Embryonic facial prominence (tissue), 1 donor: Measurements from ENCODE around the gene MBNL2.

Experiments
- DNase-seq: peaks from one replicate; pipeline ENCODE4 v3.0.0-alpha.2; 2016; ENCODE audit errors: extremely low spot score

MBNL2 gene

DNA sequence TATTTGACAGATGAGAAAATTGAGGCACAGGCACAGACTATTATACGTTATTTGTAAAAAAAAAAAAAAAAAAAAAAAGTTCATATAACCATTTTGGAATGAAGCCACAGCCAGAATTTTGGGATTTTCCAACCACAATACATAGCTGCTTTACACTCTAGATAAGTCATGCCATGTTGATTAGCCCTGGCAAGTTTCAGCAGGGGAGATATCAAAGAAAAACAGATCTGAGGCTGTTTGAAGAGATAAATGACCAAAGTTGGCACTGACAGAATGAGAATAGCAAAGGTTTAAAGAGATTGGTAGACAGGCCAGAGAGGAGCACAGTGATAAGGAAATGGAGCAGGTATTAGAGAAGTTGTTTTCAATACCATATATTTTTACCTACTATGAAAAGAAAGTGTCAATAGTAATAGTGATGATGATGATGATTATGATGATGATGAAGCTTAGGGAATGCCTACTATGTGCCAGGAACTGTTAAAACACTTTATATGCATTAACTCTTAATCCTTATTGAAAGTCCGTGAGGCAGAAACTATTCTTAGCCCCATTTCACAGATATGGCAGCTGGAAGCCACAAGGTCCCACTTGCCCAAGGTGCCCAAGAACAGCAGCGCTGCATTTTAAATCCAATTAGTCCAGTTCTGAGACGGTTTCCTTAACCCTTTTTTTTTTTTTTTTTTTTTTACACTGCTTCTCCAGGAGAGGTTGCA lies 105.5 kb downstream of the MBNL2 start:
- no peak for DNase-seq

DNA sequence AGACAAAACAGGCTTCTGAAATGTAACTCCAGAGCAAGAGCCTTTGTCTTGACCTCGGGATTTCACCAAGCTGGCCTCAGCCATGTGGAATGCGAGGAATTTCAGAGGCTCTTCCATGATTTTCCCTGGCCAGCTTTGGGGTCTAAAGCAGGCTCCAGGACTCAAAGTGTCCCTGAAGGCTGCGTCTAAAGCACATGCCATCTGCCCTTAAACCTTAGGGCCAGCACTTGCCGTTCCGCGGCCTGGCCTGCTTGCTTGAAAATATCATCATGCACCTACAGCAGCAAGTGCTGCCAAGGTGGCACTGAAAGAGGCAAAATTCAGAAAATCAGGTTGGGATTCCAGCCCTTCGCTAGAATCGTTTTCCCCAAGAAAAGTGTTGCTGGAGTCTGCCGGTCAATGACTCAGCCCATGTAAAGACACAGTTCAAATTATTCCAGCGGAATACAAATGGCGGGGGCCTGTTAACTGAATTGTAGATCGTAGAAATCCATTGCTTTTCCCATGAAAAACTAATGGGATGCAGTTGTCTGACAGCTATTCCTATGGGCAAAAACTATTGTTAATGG lies 106.2 kb downstream of the MBNL2 start:
- no peak for DNase-seq

DNA sequence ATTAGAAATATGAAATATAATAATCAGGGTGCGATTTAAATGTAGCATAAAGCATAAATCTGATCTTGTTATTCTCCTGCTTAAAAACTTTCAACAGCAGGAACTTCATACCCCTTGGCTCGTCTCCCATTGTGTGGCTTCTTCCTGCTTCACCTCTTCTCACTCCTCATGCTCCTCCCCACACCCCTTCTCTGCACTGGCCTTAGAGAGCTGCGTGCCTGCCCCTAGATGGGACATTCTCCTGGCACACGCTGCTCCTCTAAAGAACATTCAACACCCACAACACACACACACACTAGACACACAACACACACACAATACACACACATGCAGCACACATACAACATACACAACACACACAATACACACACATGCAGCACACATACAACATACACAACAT lies 107.2 kb downstream of the MBNL2 start:
- DNase-seq = no peak

DNA sequence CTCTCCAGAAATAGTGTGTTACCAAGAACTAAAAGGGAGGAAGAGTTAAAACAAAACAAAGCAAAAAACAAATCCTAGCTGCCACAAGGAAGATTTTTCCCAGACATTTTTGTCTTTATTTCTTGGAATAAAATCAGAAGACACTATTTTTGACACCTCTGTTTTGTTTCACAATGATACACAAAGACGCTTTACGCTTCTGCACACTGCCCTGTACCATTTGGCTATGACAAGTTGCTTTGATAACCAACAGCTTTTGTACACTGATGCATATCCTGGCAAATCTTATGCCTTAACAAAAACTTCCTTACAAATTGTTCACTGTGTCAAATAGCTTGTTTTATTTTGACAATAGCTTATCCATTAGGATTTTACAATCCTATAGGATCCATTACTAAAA lies 108.3 kb downstream of the MBNL2 start:
- DNase-seq = no peak

DNA sequence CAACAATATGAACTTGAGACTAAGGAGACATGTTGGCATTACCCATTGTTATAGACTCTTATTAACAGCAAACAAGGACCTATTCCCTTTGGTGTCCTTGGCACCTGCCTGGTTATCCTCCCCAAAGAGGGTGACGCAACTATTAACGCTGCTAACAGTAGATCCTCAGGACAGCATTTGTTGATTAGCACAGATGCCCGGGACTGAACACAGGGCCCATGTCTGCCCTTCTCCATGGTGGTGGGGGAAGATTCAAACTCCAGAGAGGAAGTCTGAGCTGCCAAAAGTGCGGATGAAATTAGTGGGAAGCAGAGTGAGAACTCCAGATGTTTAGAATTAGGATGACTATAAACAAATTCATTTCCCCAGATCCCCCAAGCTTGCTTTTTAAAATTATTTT lies 110.6 kb downstream of the MBNL2 start:
- DNase-seq = no peak

DNA sequence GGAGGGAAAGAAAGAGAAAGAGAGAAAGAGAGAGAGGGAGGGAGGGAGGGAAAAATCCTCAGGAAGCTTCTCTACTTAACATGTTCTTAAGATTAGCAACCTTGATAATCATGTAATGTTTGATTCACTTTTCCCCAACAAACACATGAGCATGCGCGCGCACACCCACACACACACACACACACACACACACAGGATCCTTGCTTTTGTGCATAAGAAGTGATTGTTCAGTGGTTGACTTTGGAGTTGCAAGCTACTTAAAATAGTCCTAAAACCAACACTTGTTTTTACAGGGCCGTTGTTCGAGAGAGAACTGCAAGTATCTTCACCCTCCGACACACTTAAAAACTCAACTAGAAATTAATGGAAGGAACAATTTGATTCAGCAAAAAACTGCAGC lies 111.8 kb downstream of the MBNL2 start:
- no peak for DNase-seq

DNA sequence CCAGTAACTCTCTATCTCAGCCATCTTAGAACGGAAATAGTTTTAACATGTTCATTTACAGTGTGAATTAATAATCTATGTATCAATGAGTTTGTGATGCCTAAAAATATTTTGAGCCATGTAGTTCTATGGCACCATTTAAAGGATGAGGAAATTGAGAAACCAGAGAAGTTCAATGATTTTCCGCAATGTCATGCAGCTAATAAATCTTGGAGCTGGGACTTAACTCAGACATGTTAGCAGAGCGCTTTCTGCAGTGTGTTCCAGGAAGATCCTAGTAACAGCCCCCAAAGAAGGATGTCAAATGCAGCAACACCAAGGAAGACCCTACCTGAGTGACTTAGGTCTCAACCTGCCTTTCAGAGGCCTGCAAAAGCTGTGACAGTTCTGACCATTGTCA lies 112.6 kb downstream of the MBNL2 start:
- DNase-seq = no peak

DNA sequence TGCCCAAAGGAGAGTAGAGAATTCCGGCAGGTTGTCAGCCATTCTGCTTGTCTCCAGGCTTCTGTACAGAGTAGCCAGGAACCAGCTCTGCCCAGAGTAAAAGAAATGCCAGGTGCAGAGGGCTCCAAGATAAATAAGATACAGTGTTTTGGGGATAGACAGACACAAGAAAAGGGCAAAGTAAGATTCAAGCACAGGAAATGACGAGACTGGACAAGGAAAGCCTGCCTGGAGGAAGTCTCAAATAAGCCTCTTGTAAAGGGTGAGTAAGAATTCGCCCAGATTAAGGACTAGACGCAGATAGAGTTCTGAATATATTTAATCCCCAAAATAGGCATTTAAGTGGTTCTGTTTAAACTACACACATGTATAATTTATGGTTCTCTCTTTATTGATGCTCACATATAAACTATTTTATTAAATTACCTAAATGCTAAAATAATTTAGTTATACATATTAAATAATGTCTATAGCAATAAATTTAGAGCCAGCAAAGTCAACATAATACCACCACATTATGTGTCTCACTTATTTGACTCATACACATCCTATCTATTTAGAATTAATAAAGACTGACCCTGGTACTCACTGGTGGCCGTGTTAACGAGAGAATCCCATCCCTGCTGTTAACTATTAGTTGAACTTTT lies 113.5 kb downstream of the MBNL2 start:
- no peak for DNase-seq

DNA sequence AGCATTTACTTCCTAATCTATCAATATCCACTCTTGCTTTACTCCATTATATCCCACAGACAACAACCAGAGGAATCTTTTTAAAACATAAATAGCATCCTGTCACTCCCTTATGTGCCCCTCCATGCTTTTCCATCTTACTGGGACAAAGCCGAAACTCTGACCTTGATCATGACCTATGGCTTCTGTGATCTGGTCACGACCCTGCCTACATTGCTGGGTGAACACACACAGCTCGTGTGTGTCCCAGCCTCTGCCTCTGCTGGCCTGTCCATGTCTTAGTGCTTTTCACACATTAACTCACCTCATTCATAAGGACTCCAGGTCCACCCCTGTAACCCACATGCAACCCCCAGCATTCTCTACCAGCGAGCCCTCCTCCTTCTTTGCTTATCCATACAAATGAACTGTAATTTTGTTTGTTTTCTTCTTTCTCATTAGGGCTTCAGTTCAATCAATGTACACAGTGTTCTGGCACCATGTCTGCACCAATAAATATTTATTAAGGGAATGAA lies 115.9 kb downstream of the MBNL2 start:
- no peak for DNase-seq

DNA sequence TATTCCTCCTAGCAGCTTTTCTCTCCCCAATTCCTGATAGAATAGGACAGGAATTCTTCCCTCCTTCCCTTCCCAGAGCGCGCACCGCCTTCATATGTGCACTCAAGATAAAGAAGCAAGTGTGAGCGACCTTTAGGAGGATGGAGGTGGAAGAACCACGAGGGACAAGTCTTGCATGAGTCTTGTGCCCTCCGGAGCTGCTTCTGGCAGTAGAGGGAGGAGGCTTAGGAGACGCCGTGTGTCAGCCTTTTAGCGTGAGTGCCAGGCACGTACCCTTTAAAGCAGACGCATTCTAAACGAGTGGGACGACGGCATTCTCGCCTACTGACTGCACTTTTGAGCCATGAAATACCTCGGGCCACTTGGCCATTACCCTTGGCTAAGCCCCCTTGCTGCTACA lies 116.4 kb downstream of the MBNL2 start:
- DNase-seq = no peak

DNA sequence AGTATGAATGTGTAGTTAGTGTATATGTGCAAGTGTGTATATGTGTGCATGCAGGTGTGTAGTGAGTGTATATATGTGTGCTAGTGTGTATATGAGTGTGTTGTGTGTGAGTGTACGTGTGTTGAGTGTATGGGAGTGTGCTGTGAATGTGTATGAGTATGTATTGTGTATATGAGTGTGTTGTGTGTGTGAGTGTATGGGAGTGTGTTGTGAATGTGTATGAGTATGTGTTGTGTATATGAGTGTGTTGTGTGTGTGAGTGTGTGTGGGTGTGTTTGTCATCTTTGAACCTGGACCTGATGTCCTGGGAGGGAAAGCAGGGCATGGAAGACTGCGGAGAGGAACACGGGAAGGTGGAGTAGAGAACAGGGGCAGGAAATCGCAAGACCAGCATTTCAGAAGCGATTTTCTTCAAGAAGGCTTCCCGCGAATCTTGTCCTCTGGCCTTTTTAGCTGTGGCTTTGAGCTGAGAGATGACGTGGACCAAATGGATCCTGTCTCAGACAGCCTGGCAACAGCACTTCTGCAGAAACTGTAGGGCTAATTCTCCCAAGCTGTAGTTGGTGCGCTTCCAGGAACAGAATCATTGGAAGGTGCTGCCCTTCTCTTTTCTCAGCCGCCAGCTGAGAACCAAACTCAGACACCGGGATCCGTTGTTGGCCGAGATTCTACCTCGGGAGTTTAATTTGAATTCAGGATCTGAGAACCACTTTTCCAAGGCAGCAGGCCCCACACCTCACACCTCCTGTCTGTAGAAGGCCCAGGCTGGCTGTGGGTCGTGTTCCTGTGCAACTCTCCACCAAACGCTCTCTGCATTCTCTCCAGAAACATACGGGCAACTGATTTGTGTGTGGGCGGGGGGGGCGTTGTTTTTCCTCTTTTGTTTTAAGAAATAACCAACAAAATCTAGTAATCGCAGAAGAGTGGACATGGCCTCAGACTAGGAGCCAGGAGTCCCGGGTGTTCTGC lies 117.2 kb downstream of the MBNL2 start:
- peak; percentile 57 for DNase-seq

DNA sequence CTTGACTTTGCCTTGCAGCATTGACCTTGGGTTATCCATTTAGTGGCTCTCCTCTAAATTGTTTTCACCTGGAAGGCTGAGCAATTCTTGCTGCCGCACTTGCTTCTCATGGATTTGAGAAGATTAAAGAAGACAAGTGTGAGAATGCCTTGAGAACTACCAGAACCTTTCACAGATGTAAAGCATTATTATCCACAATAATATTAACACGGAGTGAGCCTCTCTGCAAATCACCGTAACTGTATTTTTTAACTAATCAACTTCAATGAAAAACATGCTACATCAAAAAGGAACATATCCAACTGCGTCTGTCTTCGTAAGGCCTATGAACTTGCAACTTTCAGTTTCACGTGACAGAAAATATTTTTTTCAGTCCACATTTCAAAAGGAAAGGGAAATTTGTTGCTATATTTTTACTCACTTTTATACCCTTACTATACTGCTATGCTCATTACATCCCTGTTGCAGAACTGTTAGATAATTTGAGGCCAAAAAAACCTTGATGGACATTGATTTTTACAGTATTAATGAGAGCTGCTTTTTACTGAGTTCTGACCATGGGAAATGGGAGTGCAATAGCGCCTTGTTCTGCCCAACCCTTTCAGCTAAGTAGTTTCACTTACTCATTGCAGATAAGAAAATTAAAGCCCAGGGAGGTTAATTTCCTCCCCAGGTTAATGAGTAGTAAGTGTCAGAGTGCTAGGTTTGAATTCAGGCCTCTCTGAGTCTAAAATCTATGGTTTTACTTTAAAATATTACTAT lies 118.0 kb downstream of the MBNL2 start:
- no peak for DNase-seq

DNA sequence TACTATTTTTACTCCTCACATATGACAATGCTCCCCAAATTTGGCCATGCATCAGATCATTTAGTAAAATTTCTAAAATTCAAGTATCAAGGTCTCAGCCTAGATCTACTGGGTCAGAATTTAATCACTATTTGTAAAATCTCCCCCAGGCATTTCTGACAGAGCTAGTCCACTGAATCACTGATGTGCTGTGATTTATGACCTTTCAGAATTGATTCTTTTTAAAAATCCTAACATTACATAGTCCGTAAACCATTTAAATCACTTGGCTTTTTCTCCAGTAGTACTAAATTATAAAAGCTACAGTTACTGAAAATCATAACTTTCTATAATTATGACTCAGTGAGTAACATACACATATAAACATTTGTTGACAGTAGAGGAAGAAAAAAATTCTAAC lies 119.0 kb downstream of the MBNL2 start:
- no peak for DNase-seq

DNA sequence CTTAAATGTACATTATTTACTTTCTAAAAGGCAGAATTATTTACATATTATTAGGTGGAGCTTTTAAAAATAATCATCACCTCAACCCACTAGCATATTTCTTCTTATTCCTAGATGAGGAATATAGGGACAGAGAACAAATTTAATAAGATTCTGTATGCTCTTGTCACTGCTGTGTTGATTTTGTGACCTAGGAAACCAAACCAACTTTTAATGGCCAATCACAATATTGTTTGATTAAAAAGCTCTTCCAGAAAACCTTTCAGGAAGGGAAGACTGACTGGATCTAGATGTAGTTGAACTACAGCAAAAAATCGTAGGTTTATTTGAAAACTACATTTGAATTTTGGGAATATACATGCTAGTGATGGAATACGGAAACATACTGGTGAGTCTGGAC lies 120.0 kb downstream of the MBNL2 start:
- DNase-seq = no peak

DNA sequence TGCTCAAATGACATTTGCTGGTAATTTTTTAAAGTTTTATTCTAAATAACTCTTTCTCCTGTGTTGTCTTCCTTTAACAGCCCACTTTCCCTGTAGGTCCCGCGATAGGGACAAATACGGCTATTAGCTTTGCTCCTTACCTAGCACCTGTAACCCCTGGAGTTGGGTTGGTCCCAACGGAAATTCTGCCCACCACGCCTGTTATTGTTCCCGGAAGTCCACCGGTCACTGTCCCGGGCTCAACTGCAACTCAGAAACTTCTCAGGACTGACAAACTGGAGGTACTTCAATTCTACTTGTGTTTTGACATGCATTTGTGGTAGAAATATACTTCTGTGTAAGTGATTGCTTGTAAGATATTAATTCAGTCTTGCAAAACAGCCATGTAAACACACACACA lies 120.8 kb downstream of the MBNL2 start:
- no peak for DNase-seq

DNA sequence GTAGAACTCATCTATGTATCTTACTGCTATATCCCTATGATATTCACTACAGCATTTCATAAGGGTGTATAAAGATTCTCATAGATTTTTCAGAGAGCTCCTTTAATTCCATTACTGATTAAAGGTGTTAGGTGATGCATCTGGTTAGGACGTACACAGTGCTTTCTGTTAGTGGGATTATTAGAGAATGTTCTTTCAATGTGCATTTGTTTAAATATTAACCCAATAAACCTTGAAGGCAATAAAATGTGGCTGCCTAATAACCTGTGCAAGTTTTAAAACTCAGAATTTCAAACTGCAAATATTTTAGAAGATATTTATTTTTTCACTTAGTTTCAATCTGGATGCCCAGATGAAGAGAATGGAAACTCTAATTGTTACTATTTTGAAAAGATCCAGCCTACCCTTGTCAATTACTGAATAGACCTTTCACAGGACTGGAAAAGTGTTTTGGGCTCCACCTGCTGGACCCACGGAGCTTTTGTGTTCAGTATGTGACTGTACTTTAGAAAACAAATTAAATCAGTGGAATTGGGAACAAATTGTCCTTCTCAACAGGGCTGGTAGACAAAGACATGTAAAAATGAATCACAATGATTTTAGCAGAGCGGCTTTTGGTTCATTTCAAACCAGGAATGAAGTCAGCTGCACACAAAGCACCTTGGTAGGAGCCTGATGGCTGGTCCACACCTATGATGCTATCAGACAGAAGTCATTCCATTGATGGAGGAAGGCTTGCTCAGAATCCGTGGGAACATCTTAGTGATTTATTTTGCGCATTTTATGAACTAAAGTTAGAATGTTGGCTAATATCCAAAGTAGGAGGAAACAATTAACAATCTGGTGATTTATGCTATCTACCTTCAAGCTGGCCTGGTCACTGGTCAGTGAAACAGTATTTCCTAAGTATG lies 122.4 kb downstream of the MBNL2 start:
- DNase-seq = peak; percentile 39

DNA sequence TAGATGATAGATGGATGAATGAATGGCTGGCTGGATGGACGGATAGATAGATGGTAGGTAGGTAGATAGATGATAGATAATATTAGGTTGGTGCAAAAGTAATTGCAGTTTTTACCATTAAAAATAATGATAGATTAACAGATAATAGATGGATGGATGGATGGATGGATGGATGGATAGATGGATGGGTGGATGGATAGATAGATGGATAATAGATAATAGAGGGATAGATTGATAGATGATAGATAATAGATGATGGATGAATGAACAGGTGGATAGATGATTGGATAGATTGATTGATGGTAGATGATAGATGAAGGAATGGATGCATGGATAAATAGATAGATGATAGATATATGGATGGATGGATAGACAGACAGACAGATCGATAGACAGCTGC lies 124.0 kb downstream of the MBNL2 start:
- DNase-seq = no peak

DNA sequence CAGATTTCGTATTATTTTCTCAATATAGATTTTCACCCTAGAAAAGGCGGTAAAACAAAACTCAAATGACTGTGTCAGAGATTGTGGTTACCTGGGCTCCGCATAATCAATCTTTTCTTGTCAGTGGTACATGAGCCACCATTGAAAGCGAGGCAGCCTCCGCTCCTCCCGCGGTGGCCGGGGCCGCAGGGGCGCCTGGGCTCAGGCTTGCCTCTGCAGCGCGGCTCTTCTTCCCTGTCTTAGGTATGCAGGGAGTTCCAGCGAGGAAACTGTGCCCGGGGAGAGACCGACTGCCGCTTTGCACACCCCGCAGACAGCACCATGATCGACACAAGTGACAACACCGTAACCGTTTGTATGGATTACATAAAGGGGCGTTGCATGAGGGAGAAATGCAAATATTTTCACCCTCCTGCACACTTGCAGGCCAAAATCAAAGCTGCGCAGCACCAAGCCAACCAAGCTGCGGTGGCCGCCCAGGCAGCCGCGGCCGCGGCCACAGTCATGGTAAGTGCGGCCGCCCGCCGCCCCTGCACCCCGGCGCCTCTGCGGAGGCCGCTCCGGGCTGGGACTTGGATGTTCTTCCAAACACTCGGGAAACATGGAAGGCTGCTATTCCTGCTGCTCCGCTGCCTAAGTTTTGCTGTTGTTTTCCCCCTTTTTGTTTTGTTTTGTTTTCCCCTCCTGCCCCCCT lies 124.6 kb downstream of the MBNL2 start:
- DNase-seq = no peak

DNA sequence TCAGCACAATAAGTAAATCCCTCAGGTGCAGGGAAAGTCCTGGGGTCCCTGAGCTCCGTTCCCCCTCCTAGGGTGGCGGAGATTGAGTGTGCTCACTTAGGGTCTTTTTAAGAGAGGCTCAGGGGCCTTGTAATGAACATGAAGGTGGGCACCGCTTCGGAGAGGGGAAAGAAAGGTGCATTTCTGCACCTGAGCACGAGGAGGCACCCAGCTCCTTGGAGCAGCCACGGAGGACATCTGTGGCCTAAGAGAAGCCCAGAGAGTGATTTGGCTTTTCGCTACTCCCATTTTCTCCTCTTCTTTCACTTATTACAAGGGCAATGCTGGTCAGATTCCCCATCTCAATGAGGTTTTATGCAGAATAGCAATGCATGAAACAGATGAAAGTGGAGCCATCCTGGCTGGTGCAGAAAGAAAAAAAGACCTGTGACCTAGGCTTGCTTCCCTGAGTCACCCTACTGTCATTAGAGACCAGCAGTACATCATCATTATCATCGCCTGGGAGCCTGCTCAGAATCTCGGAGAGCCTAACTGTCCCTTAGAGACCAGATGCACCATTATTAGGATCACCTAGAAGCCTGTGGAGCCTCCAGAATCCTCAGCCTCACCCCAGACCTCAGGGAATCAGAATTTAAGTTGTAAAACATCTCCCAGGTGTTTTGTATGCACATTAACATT lies 125.3 kb downstream of the MBNL2 start:
- no peak for DNase-seq
